Measurements from ENCODE around the gene TIGAR.

Gene TIGAR

DNA sequence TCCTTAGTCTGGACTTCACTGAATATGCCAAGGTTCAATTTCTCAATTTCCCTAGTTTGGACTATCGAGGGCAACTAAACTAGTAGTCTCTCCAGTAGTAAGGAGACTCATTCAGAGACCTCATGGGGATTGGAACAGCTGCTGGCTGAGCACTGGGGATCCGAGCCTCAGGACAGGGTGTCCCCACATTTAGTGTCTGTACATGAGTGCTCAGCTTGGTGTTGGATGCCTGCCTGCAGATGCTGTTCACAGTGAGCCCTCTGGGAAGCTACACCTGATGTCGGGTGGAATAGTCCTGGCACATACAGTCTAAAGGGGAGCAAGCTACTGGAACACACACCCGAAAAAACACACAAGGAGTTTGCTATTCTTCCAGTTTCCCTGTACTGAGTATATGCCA, 59.3 kb downstream of the TIGAR start:
- DNase-seq = no peak

DNA sequence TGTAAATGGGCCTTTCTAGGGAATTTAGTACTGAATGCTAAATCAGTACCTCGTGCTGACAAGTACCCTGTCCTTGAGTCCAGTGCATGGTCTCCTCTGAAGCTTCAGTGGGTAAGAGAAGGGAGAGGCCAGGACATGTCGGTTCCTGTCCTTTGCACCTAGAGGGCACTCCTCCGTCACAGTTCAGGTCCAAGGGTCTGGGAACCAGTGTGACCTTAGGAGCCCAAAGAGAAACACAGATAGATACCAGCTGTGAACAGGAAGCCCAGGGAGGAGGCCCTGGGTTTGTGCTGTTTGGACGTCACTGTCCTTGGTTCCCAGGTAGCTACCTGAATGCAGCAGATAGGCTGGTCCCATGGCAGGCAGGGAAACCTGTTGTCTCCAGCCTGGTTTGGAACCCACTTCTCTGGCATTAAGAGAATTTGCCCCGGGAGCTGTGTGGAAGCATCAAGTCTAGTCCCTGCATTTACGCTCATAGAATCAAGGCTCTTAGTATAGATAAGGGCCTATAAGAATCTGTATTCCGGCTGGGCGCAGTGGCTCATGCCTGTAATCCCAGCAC, 62.4 kb downstream of the TIGAR start:
- no peak for DNase-seq

GRCh38 chr12:4386801-4387200, 65.8 kb downstream of the TIGAR start:
- no peak for DNase-seq

DNA sequence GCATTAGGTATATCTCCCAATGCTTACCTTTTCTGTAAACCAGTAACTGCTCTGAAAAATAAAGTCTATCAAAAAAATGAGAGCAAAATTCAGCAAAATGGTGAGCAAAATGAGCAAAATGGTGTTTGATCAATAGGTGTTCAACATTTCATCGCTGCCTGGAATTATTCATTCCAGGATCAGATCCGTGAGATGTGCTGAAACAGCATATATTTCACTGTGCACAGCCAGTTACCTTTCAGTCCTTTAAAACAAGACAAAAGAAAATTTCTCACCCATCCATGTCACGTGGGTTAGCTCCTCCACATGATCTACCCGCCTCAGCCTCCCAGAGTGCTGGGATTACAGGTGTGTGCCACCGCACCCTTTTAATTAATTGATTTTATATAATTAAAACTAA, 66.6 kb downstream of the TIGAR start:
- DNase-seq = no peak

GRCh38 chr12:4388032-4388431, 67.0 kb downstream of the TIGAR start:
- DNase-seq = no peak

- DNase-seq = no peak
These were observed 67.6 kb downstream of the TIGAR start for GRCh38 chr12:4388662-4389061.

- DNase-seq = peak; percentile 65
These were observed 71.3 kb downstream of the TIGAR start for GRCh38 chr12:4392223-4392742.

GRCh38 chr12:4393211-4393610, 72.2 kb downstream of the TIGAR start:
- no peak for DNase-seq

GRCh38 chr12:4395818-4396217, 74.8 kb downstream of the TIGAR start:
- no peak for DNase-seq

- DNase-seq = no peak
These were observed 80.1 kb downstream of the TIGAR start for GRCh38 chr12:4401117-4401516.

DNA sequence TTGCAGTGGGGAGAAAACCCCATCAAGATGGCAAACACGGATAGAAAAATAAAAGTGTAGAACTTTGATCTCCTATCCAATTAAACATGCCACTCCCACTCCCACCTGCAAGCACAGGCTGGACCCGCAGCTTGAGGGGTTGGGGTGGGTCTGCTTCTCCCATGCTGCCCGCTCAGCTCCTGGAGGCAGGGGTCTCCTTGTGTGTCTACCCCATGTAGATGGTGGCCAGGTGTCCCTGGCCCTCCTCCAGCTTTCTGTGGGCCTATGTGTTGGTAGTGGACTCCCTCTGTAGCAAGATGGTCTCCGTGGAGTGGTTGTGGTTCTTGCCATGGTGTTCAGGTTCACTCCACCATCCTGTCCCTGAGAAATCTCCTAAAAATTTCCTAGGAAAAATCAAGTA, 82.0 kb downstream of the TIGAR start:
- no peak for DNase-seq
